MCF 10A (cell line): ENCODE measurements around the gene GNA15. TPM values are rescaled to one million over a fixed set of nuclear protein-coding genes. Genes with fewer than 3 reads are reported as not detected.

Experiments
- BruUV-seq: library from RNA; stranded (reverse); fragments of 400-500 nt; replicated peaks from 2 replicates; lab custom pipeline; 2021; lab: Mats Ljungman, UMichigan
- CTCF ChIA-PET: fragments of 300-600 bp; sonication (Branson Sonifier 250); formaldehyde crosslinking; extraction: SDS; loops from one replicate; lab custom pipeline; 2021; ENCODE audit warnings: antibody characterized with exemption, inconsistent platforms; lab: Yijun Ruan, JAX
- POLR2A ChIA-PET: fragments of 300-600, 350-650 bp; sonication (Branson Sonifier 250); formaldehyde crosslinking; extraction: SDS; loops from one replicate; lab custom pipeline; 2020; ENCODE audit warnings: antibody characterized with exemption, inconsistent platforms; lab: Yijun Ruan, JAX
- DNase-seq: peaks from one replicate; pipeline ENCODE4 v3.0.0-alpha.2; 2018; ENCODE audit not compliant: unreplicated experiment
- H3K27ac Mint-ChIP-seq: one replicate; pipeline ENCODE4 v1.8.0; 2022; ENCODE audit warnings: mild to moderate bottlenecking, low read depth, mixed read lengths; ENCODE audit not compliant: unreplicated experiment
- H3K27me3 Mint-ChIP-seq: one replicate; pipeline ENCODE4 v1.8.0; 2022; ENCODE audit warnings: mixed read lengths; ENCODE audit not compliant: insufficient read depth, unreplicated experiment
- H3K36me3 Mint-ChIP-seq: one replicate; pipeline ENCODE4 v1.8.0; 2022; ENCODE audit warnings: mild to moderate bottlenecking, moderate library complexity, mixed read lengths; ENCODE audit not compliant: insufficient read depth, unreplicated experiment
- H3K4me1 Mint-ChIP-seq: one replicate; pipeline ENCODE4 v1.8.0; 2022; ENCODE audit warnings: mixed read lengths; ENCODE audit not compliant: insufficient read depth, unreplicated experiment
- H3K4me3 Mint-ChIP-seq: one replicate; pipeline ENCODE4 v1.8.0; 2022; ENCODE audit warnings: mild to moderate bottlenecking, moderate library complexity, mixed read lengths; ENCODE audit not compliant: unreplicated experiment
- H3K9me3 Mint-ChIP-seq: one replicate; pipeline ENCODE4 v1.8.0; 2022; ENCODE audit warnings: mixed read lengths; ENCODE audit not compliant: unreplicated experiment
- CTCF ChIP-seq: fragments of 200-600 bp; IDR thresholded peaks from one replicate; pipeline ENCODE4 v1.8.0; 2022; ENCODE audit warnings: antibody characterized with exemption, mild to moderate bottlenecking; ENCODE audit not compliant: unreplicated experiment
- intact Hi-C: fragments of 100-400 bp; cut with micrococcal nuclease; formaldehyde crosslinking; loops from 2 replicates; pipeline ENCODE4 v1.14.1; 2022
- total RNA-seq: library from RNA; stranded (reverse); gene quantifications from 2 replicates; pipeline ENCODE4 v1.2.3, GENCODE V29; 2022

Gene GNA15
- total RNA-seq, 1 experiment from 2014 or later = 47.1 TPM

GRCh38 chr19:3208317-3209207 is 72.7 kb downstream of the GNA15 start:
- BruUV-seq = TSS peak; percentile 63
- Mint-ChIP-seq H3K27me3 (no peaks in the 10 kb centered on the region), H3K36me3 (peaks cover 25% of the 10 kb centered on the region), H3K9me3 (no peaks in the 10 kb centered on the region), H3K27ac (no peak overlapping the region), H3K4me1 (no peaks in the 10 kb centered on the region), H3K4me3 (no peak overlapping the region)
- POLR2A ChIA-PET = no interaction called here
- CTCF ChIA-PET = interaction anchor here (1.0 kb wide), 1 partner anchor 82 kb away, joined by 3 read pairs; no protein-coding TSS in a partner anchor
- no peak for TF ChIP-seq CTCF
- intact Hi-C loops = no loop called here
- no peak for DNase-seq

GRCh38 chr19:3210347-3211017 is 74.6 kb downstream of the GNA15 start:
- H3K9me3 Mint-ChIP-seq = no peaks in the 10 kb centered on the region
- no peaks in the 10 kb centered on the region for H3K27me3 Mint-ChIP-seq
- peaks cover 22% of the 10 kb centered on the region for H3K36me3 Mint-ChIP-seq
- intact Hi-C loops = loop anchor here (2.0 kb wide), 1 partner anchor 82 kb away; no protein-coding TSS in a partner anchor
- BruUV-seq = no TSS peak
- TF ChIP-seq CTCF = peak; percentile 69
- peak; percentile 60 for DNase-seq
- ChIA-PET POLR2A (interaction anchor here (0.7 to 1.2 kb wide), 3 partner anchors 10 to 477 kb away, joined by 3 to 5 read pairs (median 3); partner anchors contain the start of gene NCLN), CTCF (interaction anchor here (0.6 to 1.2 kb wide), 5 partner anchors 10 to 248 kb away, joined by 3 to 9 read pairs (median 3); no protein-coding TSS in a partner anchor)
- H3K27ac Mint-ChIP-seq = no peak overlapping the region
- H3K4me1 Mint-ChIP-seq = no peaks in the 10 kb centered on the region
- H3K4me3 Mint-ChIP-seq = no peak overlapping the region

GRCh38 chr19:3211191-3211590 is 75.4 kb downstream of the GNA15 start:
- DNase-seq = no peak
- POLR2A ChIA-PET = interaction anchor here (1.2 kb wide), 1 partner anchor 26 kb away, joined by 3 read pairs; the partner anchor contains the start of gene NCLN
- intact Hi-C loops = loop anchor here (2.0 kb wide), 1 partner anchor 82 kb away; no protein-coding TSS in a partner anchor
- Mint-ChIP-seq H3K4me3 (no peak overlapping the region), H3K27me3 (no peaks in the 10 kb centered on the region), H3K36me3 (peaks cover 19% of the 10 kb centered on the region), H3K4me1 (no peaks in the 10 kb centered on the region), H3K9me3 (no peaks in the 10 kb centered on the region), H3K27ac (no peak overlapping the region)
- TF ChIP-seq CTCF = no peak
- CTCF ChIA-PET = interaction anchor here (0.7 to 0.9 kb wide), 2 partner anchors 15 to 26 kb away, joined by 3 read pairs; no protein-coding TSS in a partner anchor
- BruUV-seq = no TSS peak

- CTCF ChIA-PET = no interaction called here
- no peak overlapping the region for H3K4me3 Mint-ChIP-seq
- no peaks in the 10 kb centered on the region for H3K4me1 Mint-ChIP-seq
- intact Hi-C loops = no loop called here
- peaks cover 12% of the 10 kb centered on the region for H3K36me3 Mint-ChIP-seq
- no peak overlapping the region for H3K27ac Mint-ChIP-seq
- H3K9me3 Mint-ChIP-seq = no peaks in the 10 kb centered on the region
- no peak for TF ChIP-seq CTCF
- no peaks in the 10 kb centered on the region for H3K27me3 Mint-ChIP-seq
- POLR2A ChIA-PET = no interaction called here
- BruUV-seq = no TSS peak
- DNase-seq = no peak
Measured at GRCh38 chr19:3213159-3213558, 77.3 kb downstream of the GNA15 start.
